WTC11 (cell line): ENCODE measurements around the gene SUPT3H. TPM values are rescaled to one million over a fixed set of nuclear protein-coding genes. Genes with fewer than 3 reads are reported as not detected.

ENCODE experiments used
- ATAC-seq: fragments of 200-7000 bp; cut with Tn5 transposase; 2 replicates; pipeline ENCODE4 v1.10.0; 2021; ENCODE audit warnings: mild to moderate bottlenecking, moderate library complexity
- CTCF ChIA-PET: fragments of 300-600 bp; sonication (Branson Sonifier 250); formaldehyde crosslinking; loops from one replicate; lab custom pipeline; 2021; ENCODE audit warnings: antibody characterized with exemption; lab: Charles Lee
- POLR2A ChIA-PET: fragments of 350-600 bp; sonication (Branson Sonifier 250); formaldehyde crosslinking; loops from one replicate; lab custom pipeline; 2021; ENCODE audit warnings: antibody characterized with exemption; lab: Charles Lee
- DNase-seq: peaks from one replicate; pipeline ENCODE4 v3.0.0; 2021; ENCODE audit warnings: low spot score
- H3K27ac Mint-ChIP-seq: 2 replicates; pipeline ENCODE4 v1.8.0; 2021; ENCODE audit warnings: mixed read lengths
- H3K27me3 Mint-ChIP-seq: 2 replicates; pipeline ENCODE4 v1.8.0; 2021; ENCODE audit warnings: low read depth, mild to moderate bottlenecking, moderate library complexity, mixed read lengths
- H3K36me3 Mint-ChIP-seq: 2 replicates; pipeline ENCODE4 v1.8.0; 2021; ENCODE audit warnings: mixed read lengths
- H3K4me1 Mint-ChIP-seq: 2 replicates; pipeline ENCODE4 v1.8.0; 2022; ENCODE audit warnings: mixed read lengths
- H3K4me3 Mint-ChIP-seq: 2 replicates; pipeline ENCODE4 v1.8.0; 2021; ENCODE audit warnings: mild to moderate bottlenecking, moderate library complexity, mixed read lengths
- H3K9me3 Mint-ChIP-seq: 2 replicates; pipeline ENCODE4 v1.8.0; 2021; ENCODE audit warnings: mixed read lengths
- CREM ChIP-seq: sonication (generic); formaldehyde crosslinking; IDR thresholded peaks from 2 replicates; pipeline ENCODE4 v1.8.1; 2022; ENCODE audit warnings: mild to moderate bottlenecking, missing genetic modification reagents, moderate library complexity
- ESRRA ChIP-seq: sonication (generic); formaldehyde crosslinking; IDR thresholded peaks from 2 replicates; pipeline ENCODE4 v1.8.1; 2022; ENCODE audit warnings: mild to moderate bottlenecking, missing genetic modification reagents, borderline replicate concordance
- FOXK1 ChIP-seq: sonication (generic); formaldehyde crosslinking; IDR thresholded peaks from 2 replicates; pipeline ENCODE4 v1.8.0; 2022; ENCODE audit warnings: mild to moderate bottlenecking, moderate library complexity, missing genetic modification reagents
- NR3C1 ChIP-seq: sonication (generic); formaldehyde crosslinking; conservative IDR thresholded peaks from 2 replicates; pipeline ENCODE4 v1.8.1; 2023; ENCODE audit warnings: low read depth, mild to moderate bottlenecking, missing genetic modification reagents
- SOX15 ChIP-seq: fragments of 250-450 bp; sonication (Bioruptor Pico); IDR thresholded peaks from 2 replicates; pipeline ENCODE4 v1.9.0; 2021; ENCODE audit warnings: mild to moderate bottlenecking
- SP1 ChIP-seq: sonication (generic); formaldehyde crosslinking; conservative IDR thresholded peaks from 2 replicates; pipeline ENCODE4 v1.8.1; 2022; ENCODE audit warnings: missing genetic modification reagents
- TCF7 ChIP-seq: sonication (generic); formaldehyde crosslinking; IDR thresholded peaks from 2 replicates; pipeline ENCODE4 v1.8.0; 2022; ENCODE audit warnings: mild to moderate bottlenecking, low read depth, missing genetic modification reagents, moderate library complexity
- ZNF121 ChIP-seq: sonication (generic); formaldehyde crosslinking; IDR thresholded peaks from 2 replicates; pipeline ENCODE4 v1.8.0; 2023; ENCODE audit warnings: missing genetic modification reagents
- ZNF396 ChIP-seq: fragments of 250-450 bp; sonication (Bioruptor Pico); IDR thresholded peaks from 2 replicates; pipeline ENCODE4 v1.8.0; 2021; ENCODE audit warnings: mild to moderate bottlenecking, moderate library complexity, borderline replicate concordance
- total RNA-seq: library from RNA; stranded (reverse); gene quantifications from 3 replicates; pipeline ENCODE4 v1.2.3, GENCODE V29; 2021
- TF ChIP-seq, protein P1 (sequence below): sonication (generic); formaldehyde crosslinking; IDR thresholded peaks from 2 replicates; pipeline ENCODE4 v1.8.1; 2023; ENCODE audit warnings: mild to moderate bottlenecking, missing genetic modification reagents, moderate library complexity
- TF ChIP-seq, protein P2 (sequence below): sonication (generic); formaldehyde crosslinking; IDR thresholded peaks from 2 replicates; pipeline ENCODE4 v1.8.1; 2023; ENCODE audit warnings: mild to moderate bottlenecking, missing genetic modification reagents
- TF ChIP-seq, protein P3 (sequence below): sonication (generic); formaldehyde crosslinking; IDR thresholded peaks from 2 replicates; pipeline ENCODE4 v1.8.1; 2022; ENCODE audit warnings: mild to moderate bottlenecking, missing genetic modification reagents, moderate library complexity, borderline replicate concordance
- TF ChIP-seq, protein P4 (sequence below): sonication (generic); formaldehyde crosslinking; IDR thresholded peaks from 2 replicates; pipeline ENCODE4 v1.8.0; 2023; ENCODE audit warnings: mild to moderate bottlenecking, missing genetic modification reagents
- TF ChIP-seq, protein P5 (sequence below): fragments of 250-450 bp; sonication (Bioruptor Pico); IDR thresholded peaks from 2 replicates; pipeline ENCODE4 v1.9.0; 2021; ENCODE audit warnings: mild to moderate bottlenecking
- TF ChIP-seq, protein P6 (sequence below): sonication (generic); formaldehyde crosslinking; IDR thresholded peaks from 2 replicates; pipeline ENCODE4 v1.8.1; 2022; ENCODE audit warnings: missing genetic modification reagents, borderline replicate concordance

SUPT3H gene
- total RNA-seq, 1 experiment from 2014 or later = 15.3 TPM

DNA sequence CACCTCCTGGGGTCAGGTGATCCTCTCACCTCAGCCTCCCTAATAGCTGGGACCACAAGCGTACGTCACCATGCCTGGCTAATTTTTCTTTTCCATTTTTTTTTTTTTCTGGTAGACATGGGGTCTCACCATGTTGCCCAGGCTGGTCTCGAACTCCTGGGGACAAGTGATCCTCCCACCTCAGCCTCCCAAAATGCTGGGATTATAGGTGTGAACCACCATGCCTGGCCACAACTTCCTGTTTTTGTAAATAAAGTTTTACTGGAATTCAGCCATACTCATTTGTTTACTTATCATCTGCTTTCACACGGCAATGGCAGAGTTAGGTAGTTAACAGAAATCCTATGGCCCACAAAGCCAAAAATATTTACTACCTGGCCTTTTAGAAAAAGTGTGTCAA is 57.4 kb downstream of the SUPT3H start:
- Mint-ChIP-seq H3K9me3 (no peaks in the 10 kb centered on the region), H3K27me3 (no peaks in the 10 kb centered on the region), H3K27ac (no peak overlapping the region), H3K4me3 (no peak overlapping the region), H3K4me1 (peaks cover 7% of the 10 kb centered on the region)
- DNase-seq (no peak), ATAC-seq (no peak)
- CTCF ChIA-PET = no interaction called here
- TF ChIP-seq, protein P1, sequence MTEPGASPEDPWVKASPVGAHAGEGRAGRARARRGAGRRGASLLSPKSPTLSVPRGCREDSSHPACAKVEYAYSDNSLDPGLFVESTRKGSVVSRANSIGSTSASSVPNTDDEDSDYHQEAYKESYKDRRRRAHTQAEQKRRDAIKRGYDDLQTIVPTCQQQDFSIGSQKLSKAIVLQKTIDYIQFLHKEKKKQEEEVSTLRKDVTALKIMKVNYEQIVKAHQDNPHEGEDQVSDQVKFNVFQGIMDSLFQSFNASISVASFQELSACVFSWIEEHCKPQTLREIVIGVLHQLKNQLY (CRISPR knock-in tag) = no peak
- TF ChIP-seq ZNF121 (CRISPR knock-in tag) = peak; percentile 51; the same call in 1 of the 2 replicates
- TF ChIP-seq, all 79 proteins: peak for 1
- POLR2A ChIA-PET = no interaction called here
- peaks cover 3% of the 10 kb centered on the region for H3K36me3 Mint-ChIP-seq

DNA sequence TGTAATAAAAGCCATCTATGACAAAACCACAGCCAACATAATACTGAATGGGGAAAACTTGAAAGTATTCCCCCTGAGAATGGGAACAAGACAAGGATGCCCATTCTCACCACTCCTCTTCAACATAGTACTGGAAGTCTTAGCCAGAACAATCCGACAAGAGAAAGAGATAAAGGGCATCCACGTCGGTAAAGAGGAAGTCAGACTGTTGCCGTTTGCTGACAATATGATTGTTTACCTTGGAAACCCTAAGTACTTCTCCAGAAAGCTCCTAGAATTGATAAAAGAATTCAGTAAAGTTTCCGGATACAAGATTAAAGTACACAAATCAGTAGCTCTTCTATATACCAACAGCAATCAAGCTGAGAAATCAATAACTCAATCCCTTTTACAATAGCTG is 63.6 kb downstream of the SUPT3H start:
- Mint-ChIP-seq H3K27ac (0 out of 2 replicates have a peak overlapping the region, but pooled peaks have one; percentile 35), H3K36me3 (peaks cover 14% of the 10 kb centered on the region), H3K9me3 (peaks cover 15% of the 10 kb centered on the region), H3K27me3 (no peaks in the 10 kb centered on the region)
- POLR2A ChIA-PET = no interaction called here
- no peak for ATAC-seq
- TF ChIP-seq SOX15 (no peak), FOXK1 (CRISPR knock-in tag) (no peak), TCF7 (CRISPR knock-in tag) (no peak), CREM (no peak), NR3C1 (CRISPR knock-in tag) (no peak), SP1 (CRISPR knock-in tag) (no peak), ZNF396 (no peak), ESRRA (CRISPR knock-in tag) (no peak)
- TF ChIP-seq, protein P2, sequence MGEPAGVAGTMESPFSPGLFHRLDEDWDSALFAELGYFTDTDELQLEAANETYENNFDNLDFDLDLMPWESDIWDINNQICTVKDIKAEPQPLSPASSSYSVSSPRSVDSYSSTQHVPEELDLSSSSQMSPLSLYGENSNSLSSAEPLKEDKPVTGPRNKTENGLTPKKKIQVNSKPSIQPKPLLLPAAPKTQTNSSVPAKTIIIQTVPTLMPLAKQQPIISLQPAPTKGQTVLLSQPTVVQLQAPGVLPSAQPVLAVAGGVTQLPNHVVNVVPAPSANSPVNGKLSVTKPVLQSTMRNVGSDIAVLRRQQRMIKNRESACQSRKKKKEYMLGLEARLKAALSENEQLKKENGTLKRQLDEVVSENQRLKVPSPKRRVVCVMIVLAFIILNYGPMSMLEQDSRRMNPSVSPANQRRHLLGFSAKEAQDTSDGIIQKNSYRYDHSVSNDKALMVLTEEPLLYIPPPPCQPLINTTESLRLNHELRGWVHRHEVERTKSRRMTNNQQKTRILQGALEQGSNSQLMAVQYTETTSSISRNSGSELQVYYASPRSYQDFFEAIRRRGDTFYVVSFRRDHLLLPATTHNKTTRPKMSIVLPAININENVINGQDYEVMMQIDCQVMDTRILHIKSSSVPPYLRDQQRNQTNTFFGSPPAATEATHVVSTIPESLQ = no peak
- TF ChIP-seq, protein P3, sequence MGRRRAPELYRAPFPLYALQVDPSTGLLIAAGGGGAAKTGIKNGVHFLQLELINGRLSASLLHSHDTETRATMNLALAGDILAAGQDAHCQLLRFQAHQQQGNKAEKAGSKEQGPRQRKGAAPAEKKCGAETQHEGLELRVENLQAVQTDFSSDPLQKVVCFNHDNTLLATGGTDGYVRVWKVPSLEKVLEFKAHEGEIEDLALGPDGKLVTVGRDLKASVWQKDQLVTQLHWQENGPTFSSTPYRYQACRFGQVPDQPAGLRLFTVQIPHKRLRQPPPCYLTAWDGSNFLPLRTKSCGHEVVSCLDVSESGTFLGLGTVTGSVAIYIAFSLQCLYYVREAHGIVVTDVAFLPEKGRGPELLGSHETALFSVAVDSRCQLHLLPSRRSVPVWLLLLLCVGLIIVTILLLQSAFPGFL (CRISPR knock-in tag) = no peak
- TF ChIP-seq, protein P4, sequence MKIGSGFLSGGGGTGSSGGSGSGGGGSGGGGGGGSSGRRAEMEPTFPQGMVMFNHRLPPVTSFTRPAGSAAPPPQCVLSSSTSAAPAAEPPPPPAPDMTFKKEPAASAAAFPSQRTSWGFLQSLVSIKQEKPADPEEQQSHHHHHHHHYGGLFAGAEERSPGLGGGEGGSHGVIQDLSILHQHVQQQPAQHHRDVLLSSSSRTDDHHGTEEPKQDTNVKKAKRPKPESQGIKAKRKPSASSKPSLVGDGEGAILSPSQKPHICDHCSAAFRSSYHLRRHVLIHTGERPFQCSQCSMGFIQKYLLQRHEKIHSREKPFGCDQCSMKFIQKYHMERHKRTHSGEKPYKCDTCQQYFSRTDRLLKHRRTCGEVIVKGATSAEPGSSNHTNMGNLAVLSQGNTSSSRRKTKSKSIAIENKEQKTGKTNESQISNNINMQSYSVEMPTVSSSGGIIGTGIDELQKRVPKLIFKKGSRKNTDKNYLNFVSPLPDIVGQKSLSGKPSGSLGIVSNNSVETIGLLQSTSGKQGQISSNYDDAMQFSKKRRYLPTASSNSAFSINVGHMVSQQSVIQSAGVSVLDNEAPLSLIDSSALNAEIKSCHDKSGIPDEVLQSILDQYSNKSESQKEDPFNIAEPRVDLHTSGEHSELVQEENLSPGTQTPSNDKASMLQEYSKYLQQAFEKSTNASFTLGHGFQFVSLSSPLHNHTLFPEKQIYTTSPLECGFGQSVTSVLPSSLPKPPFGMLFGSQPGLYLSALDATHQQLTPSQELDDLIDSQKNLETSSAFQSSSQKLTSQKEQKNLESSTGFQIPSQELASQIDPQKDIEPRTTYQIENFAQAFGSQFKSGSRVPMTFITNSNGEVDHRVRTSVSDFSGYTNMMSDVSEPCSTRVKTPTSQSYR (CRISPR knock-in tag) = no peak
- TF ChIP-seq, protein P5, sequence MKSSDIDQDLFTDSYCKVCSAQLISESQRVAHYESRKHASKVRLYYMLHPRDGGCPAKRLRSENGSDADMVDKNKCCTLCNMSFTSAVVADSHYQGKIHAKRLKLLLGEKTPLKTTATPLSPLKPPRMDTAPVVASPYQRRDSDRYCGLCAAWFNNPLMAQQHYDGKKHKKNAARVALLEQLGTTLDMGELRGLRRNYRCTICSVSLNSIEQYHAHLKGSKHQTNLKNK = no peak
- TF ChIP-seq, protein P6, sequence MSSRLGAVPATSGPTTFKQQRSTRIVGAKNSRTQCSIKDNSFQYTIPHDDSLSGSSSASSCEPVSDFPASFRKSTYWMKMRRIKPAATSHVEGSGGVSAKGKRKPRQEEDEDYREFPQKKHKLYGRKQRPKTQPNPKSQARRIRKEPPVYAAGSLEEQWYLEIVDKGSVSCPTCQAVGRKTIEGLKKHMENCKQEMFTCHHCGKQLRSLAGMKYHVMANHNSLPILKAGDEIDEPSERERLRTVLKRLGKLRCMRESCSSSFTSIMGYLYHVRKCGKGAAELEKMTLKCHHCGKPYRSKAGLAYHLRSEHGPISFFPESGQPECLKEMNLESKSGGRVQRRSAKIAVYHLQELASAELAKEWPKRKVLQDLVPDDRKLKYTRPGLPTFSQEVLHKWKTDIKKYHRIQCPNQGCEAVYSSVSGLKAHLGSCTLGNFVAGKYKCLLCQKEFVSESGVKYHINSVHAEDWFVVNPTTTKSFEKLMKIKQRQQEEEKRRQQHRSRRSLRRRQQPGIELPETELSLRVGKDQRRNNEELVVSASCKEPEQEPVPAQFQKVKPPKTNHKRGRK = no peak
- TF ChIP-seq, all 79 proteins: peak for 0
- peaks cover 44% of the 10 kb centered on the region for H3K4me1 Mint-ChIP-seq
- CTCF ChIA-PET = no interaction called here
- no peak overlapping the region for H3K4me3 Mint-ChIP-seq
- DNase-seq = no peak
